HG03469 (cell line): Measurements from ENCODE around the gene NUDT3.

ENCODE experiments used
- ATAC-seq: cut with Tn5 transposase; IDR thresholded peaks from one replicate; pipeline ENCODE4 v1.9.1; 2021; ENCODE audit warnings: mild to moderate bottlenecking, moderate library complexity, moderate number of reproducible peaks; ENCODE audit not compliant: unreplicated experiment

Gene NUDT3

GRCh38 chr6:34242252-34243130, 150.0 kb downstream of the NUDT3 start:
- no peak for ATAC-seq

GRCh38 chr6:34241351-34242215, 150.9 kb downstream of the NUDT3 start:
- no peak for ATAC-seq

GRCh38 chr6:34240329-34241248, 151.9 kb downstream of the NUDT3 start:
- ATAC-seq: no peak

GRCh38 chr6:34239893-34240292, 152.6 kb downstream of the NUDT3 start:
- no peak for ATAC-seq

- no peak for ATAC-seq
Observed at GRCh38 chr6:34239500-34239825, 153.0 kb downstream of the NUDT3 start.

- ATAC-seq: no peak
Observed at GRCh38 chr6:34238585-34239499, 153.6 kb downstream of the NUDT3 start.

GRCh38 chr6:34237722-34238584, 154.5 kb downstream of the NUDT3 start:
- no peak for ATAC-seq

GRCh38 chr6:34237316-34237721, 155.2 kb downstream of the NUDT3 start:
- no peak for ATAC-seq

GRCh38 chr6:34236443-34237315, 155.8 kb downstream of the NUDT3 start, which contains the start of gene HMGA1:
TSS of gene HMGA1 (plus strand) at chr6:34236873. CDS start at chr6:34240781, 3,908 bp downstream.
- peak; percentile 38 for ATAC-seq

GRCh38 chr6:34236131-34236442, 156.4 kb downstream of the NUDT3 start:
- no peak for ATAC-seq

GRCh38 chr6:34235307-34236130, 156.9 kb downstream of the NUDT3 start:
- ATAC-seq: no peak

GRCh38 chr6:34234667-34235306, 157.7 kb downstream of the NUDT3 start:
- no peak for ATAC-seq

- ATAC-seq: no peak
Observed at GRCh38 chr6:34233867-34234266, 158.6 kb downstream of the NUDT3 start.

- no peak for ATAC-seq
Observed at GRCh38 chr6:34232901-34233300, 159.6 kb downstream of the NUDT3 start.

- no peak for ATAC-seq
Observed at GRCh38 chr6:34231566-34232336, 160.7 kb downstream of the NUDT3 start.
